ENCODE data around the gene CLDN16. TPM values are rescaled to one million over a fixed set of nuclear protein-coding genes. Genes with fewer than 3 reads are reported as not detected.

Gene CLDN16
- total and polyA plus RNA-seq, 2 of the 4 experiments (the other 2 are of a cell fraction): under 0.01 to 0.09 TPM

GRCh38 chr3:190360228-190360627 is 27.7 kb upstream of the CLDN16 start:
- Histone ChIP-seq H3K27me3 (ENCODE audit: control insufficient read depth, insufficient read depth, low read length) (no peaks in the 10 kb centered on the region), H4K5ac (ENCODE audit: low read depth, low read length) (no peak overlapping the region), H3K9ac (ENCODE audit: low read depth, low read length) (no peak overlapping the region), H3K27ac (ENCODE audit: insufficient read depth, low read length) (no peak overlapping the region), H3K4me1 (ENCODE audit: control insufficient read depth, insufficient read depth, low read length) (peaks cover 2% of the 10 kb centered on the region; the same call in 1 of the 2 replicates), H2BK20ac (ENCODE audit: low read depth, low read length) (no peak overlapping the region), H2BK15ac (ENCODE audit: low read depth, low read length) (no peak overlapping the region), H3K14ac (replicated peaks; ENCODE audit: low read depth, low read length) (no peak overlapping the region), H2BK120ac (ENCODE audit: low read depth, low read length) (no peak overlapping the region), H3K4me3 (ENCODE audit: insufficient read depth, low read depth, low read length) (no peak overlapping the region), H2AK9ac (replicated peaks; ENCODE audit: low read depth, low read length, poor library complexity) (no peak overlapping the region), H3K36me3 (ENCODE audit: control insufficient read depth, insufficient read depth, low read length) (no peaks in the 10 kb centered on the region), H3K9me1 (ENCODE audit: insufficient read depth, low read length) (no peaks in the 10 kb centered on the region), H3K9me3 (ENCODE audit: control insufficient read depth, insufficient read depth, low read length) (no peaks in the 10 kb centered on the region), H4K8ac (ENCODE audit: low read depth in 2 of 2, low read length in 2 of 2) (no peak overlapping the region), H4K91ac (ENCODE audit: insufficient read depth, low read depth, low read length) (no peak overlapping the region), H3K56ac (ENCODE audit: extremely low read depth, insufficient read depth, low read length) (no peak overlapping the region), H3K4ac (ENCODE audit: low read depth, low read length) (no peak overlapping the region), H4K20me1 (ENCODE audit: insufficient read depth, low read length) (no peaks in the 10 kb centered on the region), H3K79me1 (ENCODE audit: low read depth in 1 of 2, low read length in 2 of 2) (no peaks in the 10 kb centered on the region), H2BK5ac (ENCODE audit: low read depth, low read length, poor library complexity, severe bottlenecking) (no peak overlapping the region), H2AFZ (replicated peaks; ENCODE audit: low read length, poor library complexity) (no peak overlapping the region), H3K23ac (ENCODE audit: low read depth, low read length) (no peak overlapping the region), H2AK5ac (ENCODE audit: low read depth, low read length) (no peak overlapping the region), H3K4me2 (ENCODE audit: low read depth, low read length) (no peak overlapping the region), H3K18ac (ENCODE audit: low read depth, low read length) (no peak overlapping the region)
- ChIA-PET CTCF (no interaction called here), POLR2A (ENCODE audit: unreplicated experiment) (no interaction called here)
- no peak for TF ChIP-seq CEBPB (IDR thresholded peaks at IDR 0.05; ENCODE audit: low read depth, low read length)
- TF ChIP-seq NFE2L2 (IDR thresholded peaks at IDR 0.05; ENCODE audit: low read depth, low read length): no peak
- no peak for TF ChIP-seq MAFK (IDR thresholded peaks at IDR 0.05; ENCODE audit: low read depth, low read length)
- no peak for TF ChIP-seq MXI1 (IDR thresholded peaks at IDR 0.05; ENCODE audit: borderline replicate concordance, low read depth, low read length)
- TF ChIP-seq CHD1 (IDR thresholded peaks at IDR 0.05; ENCODE audit: low read depth, low read length): no peak
- TF ChIP-seq USF2 (IDR thresholded peaks at IDR 0.05; ENCODE audit: low read depth, low read length): no peak
- WGBS, 2 experiments (ENCODE audit: extremely low coverage in 2 of 2, insufficient read length in 1 of 2): no CpG with 5 or more reads among the region's 2 CpGs
- DNase-seq (no peak), ATAC-seq (ENCODE audit: low read depth) (no peak)
- BruUV-seq (replicated peaks): no TSS peak
- intact Hi-C loops (cut with micrococcal nuclease) (no loop called here), in situ Hi-C loops (cut with MboI; ENCODE audit: low sequenced_read_pairs) (no loop called here), dilution Hi-C loops (cut with HindIII; ENCODE audit: low sequenced_read_pairs, unreplicated experiment) (no loop called here)
